ENCODE data around the gene DNAI7. TPM values are rescaled to one million over a fixed set of nuclear protein-coding genes. Genes with fewer than 3 reads are reported as not detected.

DNAI7 gene
- total and polyA plus RNA-seq, 2 donors (not counting 1 experiment from before 2014, with no cell fraction given), result 0.62 TPM; not detected in 1

DNA sequence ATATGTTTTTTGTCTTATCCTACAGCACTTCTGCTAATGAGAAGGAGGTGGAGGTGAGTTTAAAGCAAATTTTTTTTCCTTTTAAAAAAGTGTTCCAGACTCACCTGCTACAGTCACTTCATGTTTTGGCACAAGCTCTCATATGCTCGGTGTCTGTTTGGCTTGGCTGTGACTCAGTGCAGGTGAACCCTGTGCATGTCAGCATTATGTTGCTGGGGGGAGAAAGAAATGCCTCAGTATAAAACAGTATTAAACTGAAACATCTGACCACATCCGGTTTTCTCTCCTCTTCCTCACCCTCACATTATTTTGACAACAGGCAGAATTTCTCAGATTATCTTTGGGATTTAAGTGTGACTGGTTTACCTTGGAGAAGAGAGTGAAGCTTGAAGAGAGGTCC lies 105.2 kb downstream of the DNAI7 start:
- WGBS (ENCODE audit: insufficient coverage), result no CpG with 5 or more reads among the region's 2 CpGs
- POLR2A ChIA-PET, result interaction anchor here (0.7 kb wide), 1 partner anchor 276 kb away, joined by 6 read pairs; no protein-coding TSS in a partner anchor
- no peaks in the 10 kb centered on the region for H3K9me3 Mint-ChIP-seq (ENCODE audit: insufficient read depth)
- peaks cover 5 to 15% of the 10 kb centered on the region in 2 donors for H3K4me1 ChIP-seq (ENCODE audit: control insufficient read depth in 2 of 2, insufficient read depth in 2 of 2, low read length in 2 of 2)
- H3K9ac ChIP-seq (ENCODE audit: low read length), result no peak overlapping the region
- H2AFZ ChIP-seq (ENCODE audit: insufficient read depth, low read depth, low read length, poor library complexity, severe bottlenecking), result no peak overlapping the region
- H3K9me3 ChIP-seq (ENCODE audit: control extremely low read depth in 1 of 3, control insufficient read depth in 2 of 3, insufficient read depth in 1 of 3, low read length in 2 of 3), result peaks cover 3 to 4% (median 4%) of the 10 kb centered on the region in 3 donors
- H3K27me3 ChIP-seq (replicated peaks in 1 of 4; ENCODE audit: control extremely low read depth in 1 of 4, control insufficient read depth in 3 of 4, insufficient read depth in 4 of 4, low read length in 3 of 4), result no peaks in the 10 kb centered on the region
- H3K27ac ChIP-seq (ENCODE audit: low read length in 2 of 2), result peak overlapping the region; percentile 36 to 61
- CTCF ChIA-PET, result interaction anchor here (0.6 to 1.8 kb wide), 2 partner anchors 40 to 98 kb away, joined by 3 to 7 read pairs; no protein-coding TSS in a partner anchor
- no peak overlapping the region for H3K4me3 ChIP-seq (ENCODE audit: control extremely low read depth in 1 of 5, extremely low read depth in 1 of 5, insufficient read depth in 1 of 5, low read depth in 2 of 5, low read length in 4 of 5)
- H3K27me3 Mint-ChIP-seq, result no peaks in the 10 kb centered on the region
- TF ChIP-seq CTCF (IDR thresholded peaks at IDR 0.05), result no peak
- TF ChIP-seq EZH2 (IDR thresholded peaks at IDR 0.05; ENCODE audit: borderline replicate concordance, insufficient read depth, low read depth, low read length, poor library complexity, severe bottlenecking), result no peak
- intact Hi-C loops (cut with micrococcal nuclease), result loop anchor here (2.0 to 5.0 kb wide), 2 partner anchors 15 to 37 kb away; a partner anchor contains a TSS
- peak overlapping the region; percentile 71 for H3K27ac Mint-ChIP-seq
- no peak overlapping the region for H3K4me3 Mint-ChIP-seq
- peaks cover 5% of the 10 kb centered on the region for H4K20me1 ChIP-seq (ENCODE audit: control insufficient read depth, insufficient read depth, low read length, poor library complexity, severe bottlenecking)
- peaks cover 28 to 92% of the 10 kb centered on the region in 2 experiments for H3K36me3 ChIP-seq (replicated peaks in 1 of 2; ENCODE audit: control extremely low read depth in 1 of 2, control insufficient read depth in 1 of 2, extremely low read depth in 1 of 2, insufficient read depth in 2 of 2, low read length in 1 of 2)
- peaks cover 60% of the 10 kb centered on the region for H3K4me1 Mint-ChIP-seq
- peaks cover 16% of the 10 kb centered on the region for H3K79me2 ChIP-seq (ENCODE audit: control insufficient read depth, insufficient read depth, low read length)
- ATAC-seq (ENCODE audit: low read depth) (no peak), DNase-seq (no peak)
- H3K4me2 ChIP-seq (replicated peaks; ENCODE audit: low read depth, low read length, poor library complexity, severe bottlenecking), result no peak overlapping the region

- H3K4me3 Mint-ChIP-seq, result peak overlapping the region; percentile 10
- Histone ChIP-seq H3K27me3 (replicated peaks in 1 of 4; ENCODE audit: control extremely low read depth in 1 of 4, control insufficient read depth in 3 of 4, insufficient read depth in 4 of 4, low read length in 3 of 4) (no peaks in the 10 kb centered on the region), H3K9me3 (ENCODE audit: control extremely low read depth in 1 of 3, control insufficient read depth in 2 of 3, insufficient read depth in 1 of 3, low read length in 2 of 3) (no peaks in the 10 kb centered on the region), H3K4me3 (ENCODE audit: control extremely low read depth in 1 of 5, extremely low read depth in 1 of 5, insufficient read depth in 1 of 5, low read depth in 2 of 5, low read length in 4 of 5) (no peak overlapping the region), H3K27ac (ENCODE audit: low read length in 2 of 2) (peak overlapping the region in 1 of 2 donors; percentile 59), H3K9ac (ENCODE audit: low read length) (no peak overlapping the region), H3K4me2 (replicated peaks; ENCODE audit: low read depth, low read length, poor library complexity, severe bottlenecking) (no peak overlapping the region), H3K79me2 (ENCODE audit: control insufficient read depth, insufficient read depth, low read length) (peaks cover 20% of the 10 kb centered on the region), H3K36me3 (replicated peaks in 1 of 2; ENCODE audit: control extremely low read depth in 1 of 2, control insufficient read depth in 1 of 2, extremely low read depth in 1 of 2, insufficient read depth in 2 of 2, low read length in 1 of 2) (peaks cover 27 to 93% of the 10 kb centered on the region in 2 experiments), H4K20me1 (ENCODE audit: control insufficient read depth, insufficient read depth, low read length, poor library complexity, severe bottlenecking) (peaks cover 19% of the 10 kb centered on the region), H2AFZ (ENCODE audit: insufficient read depth, low read depth, low read length, poor library complexity, severe bottlenecking) (no peak overlapping the region), H3K4me1 (ENCODE audit: control insufficient read depth in 2 of 2, insufficient read depth in 2 of 2, low read length in 2 of 2) (peaks cover 5 to 15% of the 10 kb centered on the region in 2 donors)
- H3K4me1 Mint-ChIP-seq, result peaks cover 46% of the 10 kb centered on the region
- peak overlapping the region; percentile 79 for H3K27ac Mint-ChIP-seq
- DNase-seq (no peak), ATAC-seq (ENCODE audit: low read depth) (no peak)
- intact Hi-C loops (cut with micrococcal nuclease), result loop anchor here (5.0 kb wide), 1 partner anchor 35 kb away; a partner anchor contains a TSS
- WGBS (ENCODE audit: insufficient coverage), result 98% methylated on average over 8 of the region's 10 CpGs
- no peaks in the 10 kb centered on the region for H3K9me3 Mint-ChIP-seq (ENCODE audit: insufficient read depth)
- CTCF ChIA-PET, result no interaction called here
- POLR2A ChIA-PET, result no interaction called here
- no peaks in the 10 kb centered on the region for H3K27me3 Mint-ChIP-seq
- TF ChIP-seq CTCF (IDR thresholded peaks at IDR 0.05) (no peak), EZH2 (IDR thresholded peaks at IDR 0.05; ENCODE audit: borderline replicate concordance, insufficient read depth, low read depth, low read length, poor library complexity, severe bottlenecking) (no peak)
Observed at GRCh38 chr12:25087596-25087995, 107.4 kb downstream of the DNAI7 start.

All from B cell (primary cell).